ENCODE data around the gene MYL3.
"Not testable (repeated sequence)": the region's sequence is repeated elsewhere in the genome, so short reads cannot be mapped to it uniquely, and the experiment has no call there.

The MYL3 gene

GRCh38 chr3:46863261-46863782 lies at the start of gene MYL3:
Gene MYL3 (minus strand): TSS chr3:46863444. CDS start chr3:46863390, 54 bp downstream.
- peak; percentile 17 for DNase-seq

- no peak for DNase-seq
These were observed 49.7 kb upstream of the MYL3 start for GRCh38 chr3:46912986-46913385.

- not testable (repeated sequence) for DNase-seq
These were observed 47.7 kb upstream of the MYL3 start for GRCh38 chr3:46910914-46911313.

DNA sequence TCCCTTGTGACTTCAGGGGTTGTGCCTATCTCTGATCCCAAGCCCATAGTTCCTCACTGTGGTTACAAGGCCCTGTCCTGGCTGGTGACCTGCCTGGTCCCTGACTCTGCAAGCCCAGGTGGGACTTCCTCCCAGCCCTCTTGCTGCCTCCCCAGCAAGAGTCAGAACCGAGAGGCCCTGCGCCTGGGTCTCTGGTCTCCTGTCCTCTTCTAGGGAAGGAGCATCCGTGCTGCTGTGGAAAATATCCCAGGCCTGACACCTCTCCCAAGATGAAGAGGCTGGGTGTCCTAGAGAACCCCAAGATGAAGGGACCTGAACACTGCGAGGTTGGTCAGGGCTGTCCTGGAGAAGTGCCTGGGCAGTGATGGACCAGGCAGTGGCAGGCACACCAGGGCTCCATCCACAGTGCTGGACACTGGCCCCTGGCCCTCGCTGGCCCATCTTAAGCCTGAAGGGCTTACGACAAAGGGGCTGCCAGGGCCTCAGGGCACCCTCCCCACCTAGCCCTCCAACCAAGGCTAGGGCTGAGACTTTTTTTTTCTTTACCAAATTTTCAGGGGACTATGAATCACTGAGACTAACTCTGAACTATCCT lies 47.0 kb upstream of the MYL3 start:
- DNase-seq: peak; percentile 20

DNA sequence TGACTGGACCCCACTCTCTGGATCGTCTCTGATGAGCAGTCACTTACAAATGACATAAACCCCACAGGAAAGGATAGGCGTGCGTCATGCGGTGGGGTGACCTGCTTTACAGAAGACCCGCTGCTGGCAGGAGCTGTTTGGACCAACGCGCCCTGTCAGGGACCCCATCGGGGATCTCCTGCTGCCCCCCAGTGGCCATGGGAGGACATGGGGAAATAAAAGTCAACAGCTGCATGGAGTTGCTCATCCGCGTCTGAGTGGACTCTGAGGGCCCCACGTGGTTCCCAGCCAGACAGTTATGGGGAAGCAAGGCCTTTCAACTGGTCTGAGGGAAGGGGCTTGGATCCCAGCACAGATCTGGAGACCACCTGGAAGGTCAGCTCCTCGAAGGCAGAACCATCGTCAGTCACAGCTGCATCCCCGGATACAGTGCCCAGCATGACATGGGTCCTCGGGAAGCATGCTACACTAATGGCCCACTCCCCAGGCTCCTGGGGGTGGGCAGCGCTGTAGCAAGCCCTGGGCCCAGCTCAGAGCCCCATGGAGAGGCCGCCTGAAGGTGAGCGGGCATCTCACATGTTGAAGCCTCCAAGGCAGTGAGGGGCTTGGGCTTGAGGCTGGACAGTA lies 46.4 kb upstream of the MYL3 start:
- peak; percentile 93 for DNase-seq

- DNase-seq: no peak
These were observed 45.8 kb upstream of the MYL3 start for GRCh38 chr3:46908986-46909534.

DNA sequence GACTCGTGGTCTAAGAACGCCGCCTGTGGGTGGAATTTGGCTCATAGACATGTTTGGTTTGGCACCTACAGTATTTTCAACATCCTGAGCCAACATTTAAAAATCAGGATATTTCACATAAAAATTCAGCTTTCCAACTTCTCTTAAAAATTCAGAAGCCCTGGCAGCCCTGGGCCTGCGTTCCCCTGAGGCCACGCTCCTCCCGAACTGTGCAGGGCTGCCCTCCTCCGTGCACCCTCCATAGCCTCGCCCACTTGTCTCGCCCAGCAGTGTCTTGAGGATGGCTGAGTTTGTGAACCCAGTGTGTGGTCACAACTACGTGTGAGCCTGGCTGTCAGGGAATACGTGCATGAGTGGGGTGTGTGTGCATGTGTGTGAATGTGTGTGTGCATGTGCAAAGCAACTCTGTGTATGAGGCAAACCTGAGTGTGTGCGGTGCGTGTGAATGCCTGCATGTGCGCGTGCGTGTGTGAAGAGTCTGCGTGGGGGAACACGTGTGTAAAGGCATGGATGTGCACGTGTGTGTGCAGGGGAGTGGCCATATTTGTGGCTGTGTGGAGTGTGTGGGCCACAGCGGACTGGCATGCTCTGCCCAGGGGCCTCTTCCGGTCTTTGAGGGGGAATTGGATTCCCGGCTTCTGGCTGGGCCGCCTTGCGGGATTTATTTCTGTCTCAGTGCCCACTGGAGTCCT lies 45.2 kb upstream of the MYL3 start:
- peak; percentile 79 for DNase-seq

DNA sequence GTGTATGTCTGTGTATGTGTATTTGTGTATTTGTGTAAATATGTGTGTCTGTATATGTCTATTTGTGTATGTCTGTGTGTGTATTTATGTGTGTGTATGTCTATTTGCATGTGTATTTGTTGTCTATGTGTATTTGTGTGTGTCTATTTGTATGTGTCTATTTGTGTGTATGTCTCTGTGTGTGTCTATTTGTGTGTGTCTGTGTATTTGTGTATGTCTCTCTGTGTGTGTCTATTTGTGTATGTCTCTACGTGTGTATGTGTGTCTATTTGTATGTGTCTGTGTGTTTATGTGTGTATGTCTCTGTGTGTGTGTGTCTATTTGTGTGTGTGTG lies 44.7 kb upstream of the MYL3 start:
- no peak for DNase-seq

- DNase-seq: peak; percentile 30
These were observed 44.0 kb upstream of the MYL3 start for GRCh38 chr3:46907271-46907670.

GRCh38 chr3:46906471-46907058 lies 43.3 kb upstream of the MYL3 start:
- peak; percentile 44 for DNase-seq

- DNase-seq: peak; percentile 36
These were observed 42.6 kb upstream of the MYL3 start for GRCh38 chr3:46905661-46906451.

- DNase-seq: no peak
These were observed 41.9 kb upstream of the MYL3 start for GRCh38 chr3:46905213-46905560.

DNA sequence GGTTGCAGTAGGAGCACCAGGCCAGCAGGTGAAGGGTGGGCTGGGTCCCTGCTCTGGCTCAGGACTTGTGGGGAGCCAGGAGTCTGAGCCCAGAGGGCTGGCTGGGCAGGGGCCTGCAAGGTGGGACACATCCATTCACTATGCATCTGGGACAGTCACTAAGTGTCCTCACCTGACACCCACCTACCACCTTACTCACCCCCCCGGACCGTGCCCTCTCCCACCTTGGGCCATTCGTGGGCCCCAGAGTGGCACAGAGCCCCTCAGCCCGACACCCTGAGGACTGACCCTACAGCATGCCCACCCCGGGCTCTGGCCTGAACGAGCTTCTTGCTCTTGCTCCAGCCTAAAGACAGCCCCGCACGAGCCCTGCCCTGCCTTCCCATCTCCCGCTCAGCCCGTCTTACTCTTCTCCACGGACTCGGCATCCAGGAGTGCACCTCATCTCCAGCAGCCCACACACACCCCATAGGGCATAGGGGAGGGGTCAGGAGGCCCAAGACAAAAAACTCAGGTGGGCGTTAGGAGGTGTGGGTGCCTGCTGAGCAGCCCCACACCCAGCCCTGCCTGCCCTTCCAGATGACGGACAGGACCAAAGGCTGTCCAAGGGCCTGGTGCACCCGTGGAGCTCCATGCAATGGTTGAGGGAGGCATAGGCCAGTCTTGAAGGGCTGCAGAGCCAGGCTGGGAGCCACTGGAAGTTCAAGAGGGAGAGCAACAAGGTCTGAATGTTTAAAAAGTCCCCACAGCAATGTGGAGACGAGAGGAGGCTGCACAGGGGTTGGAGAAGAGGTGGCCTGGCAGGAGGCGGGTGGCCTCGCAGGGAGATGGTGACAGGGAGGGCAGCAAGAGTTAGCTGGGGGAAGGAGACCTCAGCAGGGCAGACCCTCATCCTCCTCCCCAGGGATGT lies 41.3 kb upstream of the MYL3 start:
- DNase-seq: no peak

DNA sequence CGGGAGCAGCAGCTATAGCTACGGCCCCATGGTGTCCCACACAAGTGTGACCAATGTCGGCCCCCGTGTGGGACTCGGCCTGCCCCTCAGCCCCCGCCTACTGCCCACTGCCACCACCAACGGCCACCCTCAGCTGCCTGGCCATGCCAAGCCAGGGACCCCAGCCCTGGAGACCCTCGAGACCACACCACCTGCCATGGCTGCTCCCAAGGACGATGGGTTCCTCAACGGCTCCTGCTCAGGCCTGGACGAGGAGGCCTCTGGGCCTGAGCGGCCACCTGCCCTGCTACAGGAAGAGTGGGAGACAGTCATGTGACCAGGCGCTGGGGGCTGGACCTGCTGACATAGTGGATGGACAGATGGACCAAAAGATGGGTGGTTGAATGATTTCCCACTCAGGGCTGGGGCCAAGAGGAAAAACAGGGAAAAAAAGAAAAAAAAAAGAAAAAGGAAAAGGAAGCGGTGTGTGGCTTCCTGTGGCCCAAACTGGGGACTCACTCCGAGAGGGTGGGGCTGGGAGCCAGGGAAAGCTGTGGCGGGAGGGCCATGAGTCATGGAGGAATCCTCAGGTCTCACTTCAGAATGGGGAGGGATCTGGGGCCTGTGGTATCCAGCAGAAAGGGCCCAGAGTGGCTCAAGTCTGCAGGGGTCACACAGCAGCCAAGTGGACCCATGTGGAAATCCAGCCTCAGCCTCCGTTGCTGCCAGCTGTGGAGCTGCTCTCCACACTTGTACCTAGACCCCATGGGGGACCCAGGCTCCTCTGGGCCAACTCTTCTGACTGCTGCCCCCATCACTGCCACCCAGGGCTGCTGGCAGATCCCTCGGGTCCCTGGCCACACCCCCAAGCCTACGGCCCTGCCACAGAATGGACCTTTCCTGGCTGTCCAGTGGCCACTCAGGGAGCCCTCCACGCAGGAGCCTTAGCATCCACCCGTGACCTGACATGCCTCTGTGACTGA lies 40.4 kb upstream of the MYL3 start:
- no peak for DNase-seq

GRCh38 chr3:46902188-46902631 lies 39.0 kb upstream of the MYL3 start:
- no peak for DNase-seq

GRCh38 chr3:46901591-46902187 lies 38.4 kb upstream of the MYL3 start:
- no peak for DNase-seq

- no peak for DNase-seq
These were observed 37.8 kb upstream of the MYL3 start for GRCh38 chr3:46901061-46901460.

GRCh38 chr3:46900356-46900755 lies 37.1 kb upstream of the MYL3 start:
- no peak for DNase-seq

DNA sequence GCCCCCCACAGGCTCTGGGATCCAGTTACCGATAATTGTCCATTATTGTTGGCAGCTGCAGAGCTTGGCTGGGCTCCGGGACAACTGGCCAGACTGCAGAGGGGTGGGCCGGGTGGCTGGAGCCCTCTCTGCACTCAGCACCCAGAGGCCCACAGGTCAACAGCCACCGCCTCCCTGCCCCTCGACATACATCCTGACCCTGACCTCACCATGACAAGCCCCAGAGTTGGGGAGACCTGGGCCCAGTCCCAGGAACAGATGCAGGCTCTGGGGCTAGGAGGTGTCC lies 36.7 kb upstream of the MYL3 start:
- peak; percentile 67 for DNase-seq
